NB4 (cell line): ENCODE data around the gene TBX10.
"Not testable (repeated sequence)": the region's sequence is repeated elsewhere in the genome, so short reads cannot be mapped to it uniquely, and the experiment has no call there.

Experiments used
- CTCF ChIP-seq: IDR thresholded peaks from one replicate; pipeline ENCODE4 v1.5.1; 2012; ENCODE audit warnings: low read depth, low read length
- MAX ChIP-seq: IDR thresholded peaks from 2 replicates; pipeline ENCODE4 v1.6.1; 2011; ENCODE audit warnings: low read depth, low read length
- MYC ChIP-seq: IDR thresholded peaks from 2 replicates; pipeline ENCODE4 v1.6.1; 2011; ENCODE audit warnings: low read depth, low read length
- POLR2A ChIP-seq: IDR thresholded peaks from 2 replicates; pipeline ENCODE4 v1.6.1; 2011; ENCODE audit warnings: mild to moderate bottlenecking; ENCODE audit not compliant: insufficient read length; ENCODE audit errors: extremely low read depth

DNA sequence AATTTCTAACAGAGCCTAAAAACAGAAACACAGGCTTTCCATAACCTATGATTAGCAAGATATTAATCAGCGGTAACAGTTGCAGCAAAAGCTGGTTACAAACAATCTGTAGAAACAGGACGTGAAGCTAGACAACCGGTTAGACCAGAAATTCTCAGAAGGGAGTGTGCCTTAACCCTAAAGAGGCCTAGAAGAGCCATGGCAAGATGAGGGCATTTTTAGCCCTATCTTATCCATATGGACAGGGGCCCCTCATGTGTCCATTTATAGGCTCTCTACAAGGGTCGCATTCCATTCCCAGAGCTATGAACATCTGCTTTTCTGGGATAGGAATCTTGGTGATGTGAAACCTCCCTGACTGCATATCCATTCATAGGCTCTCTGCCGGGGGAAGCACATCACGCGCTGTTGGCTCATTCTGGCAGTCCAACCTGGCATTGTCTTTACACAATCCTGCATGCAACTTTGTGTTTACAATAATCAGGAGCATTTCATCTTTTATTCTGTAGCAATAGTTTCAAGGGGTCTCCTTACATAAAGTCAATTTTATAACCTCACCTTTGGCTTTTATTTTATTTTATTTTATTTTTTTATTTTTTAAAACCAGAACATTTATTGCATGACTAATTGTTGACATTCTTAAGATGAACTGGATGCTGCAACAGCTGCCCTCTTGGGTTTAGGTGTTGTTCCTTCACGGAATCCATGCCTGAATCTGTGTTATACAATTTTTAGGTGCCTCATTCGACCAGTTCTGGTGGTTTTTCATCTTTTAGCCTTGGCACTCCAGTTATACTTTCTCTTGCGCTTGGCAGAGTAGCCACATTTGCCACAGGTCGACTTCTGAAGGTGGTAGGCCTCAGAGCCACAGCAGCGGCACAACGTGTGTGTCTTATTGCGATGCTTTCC is 42.8 kb upstream of the TBX10 start:
- TF ChIP-seq CTCF, POLR2A, MYC, MAX: not testable (repeated sequence)
